ENCODE results near the gene SCAI. TPM values are rescaled to one million over a fixed set of nuclear protein-coding genes. Genes with fewer than 3 reads are reported as not detected.

The SCAI gene
- total RNA-seq, 6 experiments from 2014 or later, result 1.8 to 5.5 (median 2.6) TPM

- Histone ChIP-seq H3K36me3 (peaks cover 0 to 19% (median 4%) of the 10 kb centered on the region in 4 donors), H3K4me1 (peaks cover 0 to 11% (median 0%) of the 10 kb centered on the region in 4 donors), H3K9me3 (no peaks in the 10 kb centered on the region), H3K27me3 (no peaks in the 10 kb centered on the region), H3K4me3 (peak within 1 kb of the TSS; percentile 75 to 92 (median 86)), H3K27ac (peak within 1 kb of the TSS; percentile 91 to 97 (median 97))
- ATAC-seq (peak; percentile 92 to 97 (median 92)), DNase-seq (peak; percentile 97 to 98 (median 97))
- WGBS (ENCODE audit: insufficient coverage, low coverage, low lambda C conversion rate, missing lambda C conversion rate), result 0% methylated on average over 9 of the region's 70 CpGs
- intact Hi-C loops (cut with DNase I), result no loop called here
- TF ChIP-seq POLR2A (IDR thresholded peaks at IDR 0.05) (peak; percentile 95), CTCF (IDR thresholded peaks at IDR 0.05) (peak in 1 of 4 donors; percentile 2)
These were observed 202.2 kb downstream of the SCAI start, which contains the start of gene GOLGA1 for GRCh38 chr9:124940894-124941678. TSS of gene GOLGA1 (minus strand) at chr9:124941083. CDS start at chr9:124938711, 2,372 bp downstream.

- no peaks in the 10 kb centered on the region for H3K27me3 ChIP-seq
- TF ChIP-seq CTCF (IDR thresholded peaks at IDR 0.05) (no peak), POLR2A (IDR thresholded peaks at IDR 0.05) (no peak)
- peak overlapping the region; percentile 91 to 97 (median 97) for H3K27ac ChIP-seq
- no peaks in the 10 kb centered on the region for H3K9me3 ChIP-seq
- peak overlapping the region; percentile 75 to 92 (median 86) for H3K4me3 ChIP-seq
- H3K4me1 ChIP-seq, result peaks cover 0 to 11% (median 0%) of the 10 kb centered on the region in 4 donors
- H3K36me3 ChIP-seq, result peaks cover 0 to 24% (median 4%) of the 10 kb centered on the region in 4 donors
- DNase-seq (no peak), ATAC-seq (peak; percentile 51 to 62 (median 60))
- WGBS (ENCODE audit: insufficient coverage, low coverage, low lambda C conversion rate, missing lambda C conversion rate), result 0% methylated on average over 5 of the region's 17 CpGs
- intact Hi-C loops (cut with DNase I), result no loop called here
These were observed 202.8 kb downstream of the SCAI start for GRCh38 chr9:124940521-124940893.

- ATAC-seq, result no peak
- Histone ChIP-seq H3K27ac (peak overlapping the region; percentile 91 to 97 (median 97)), H3K36me3 (peaks cover 0 to 30% (median 4%) of the 10 kb centered on the region in 4 donors), H3K27me3 (no peaks in the 10 kb centered on the region), H3K4me1 (peaks cover 0 to 11% (median 0%) of the 10 kb centered on the region in 4 donors), H3K9me3 (no peaks in the 10 kb centered on the region), H3K4me3 (peak overlapping the region; percentile 75 to 92 (median 86))
- DNase-seq, result no peak
- TF ChIP-seq CTCF (IDR thresholded peaks at IDR 0.05), result no peak
- TF ChIP-seq POLR2A (IDR thresholded peaks at IDR 0.05), result no peak
- intact Hi-C loops (cut with DNase I), result no loop called here
These were observed 203.4 kb downstream of the SCAI start for GRCh38 chr9:124939944-124940343.

- H3K4me1 ChIP-seq, result no peaks in the 10 kb centered on the region
- H3K27me3 ChIP-seq, result no peaks in the 10 kb centered on the region
- H3K36me3 ChIP-seq, result peaks cover 0 to 61% (median 5%) of the 10 kb centered on the region in 4 donors
- no peaks in the 10 kb centered on the region for H3K9me3 ChIP-seq
- intact Hi-C loops (cut with DNase I), result no loop called here
- DNase-seq (no peak), ATAC-seq (no peak)
- H3K4me3 ChIP-seq, result no peak overlapping the region
- H3K27ac ChIP-seq, result no peak overlapping the region
- no peak for TF ChIP-seq CTCF (IDR thresholded peaks at IDR 0.05)
- TF ChIP-seq POLR2A (IDR thresholded peaks at IDR 0.05), result no peak
These were observed 209.0 kb downstream of the SCAI start for GRCh38 chr9:124934290-124934689.

All from right lobe of liver (tissue), 6 donors.